ENCODE results near the gene ULK2.

The ULK2 gene

GRCh38 chr17:19791918-19792550 is 75.7 kb downstream of the ULK2 start:
- H3K79me2 ChIP-seq (ENCODE audit: insufficient read depth, low read length) = no peaks in the 10 kb centered on the region
- H3K9ac ChIP-seq (ENCODE audit: low read length) = no peak overlapping the region
- H3K27ac ChIP-seq (ENCODE audit: low read depth, low read length, poor library complexity, severe bottlenecking) = no peak overlapping the region
- peaks cover 4% of the 10 kb centered on the region; the same call in 1 of the 2 replicates for H3K9me3 ChIP-seq (ENCODE audit: low read length)
- H4K20me1 ChIP-seq (ENCODE audit: insufficient read depth, low read length) = no peaks in the 10 kb centered on the region
- H2AFZ ChIP-seq (ENCODE audit: low read length) = no peak overlapping the region
- H3K4me3 ChIP-seq (ENCODE audit: low read depth, low read length, poor library complexity, severe bottlenecking) = no peak overlapping the region
- no peaks in the 10 kb centered on the region for H3F3A ChIP-seq (ENCODE audit: insufficient read depth, low read length)
- H3K36me3 ChIP-seq (ENCODE audit: insufficient read depth, low read length) = no peaks in the 10 kb centered on the region; the same call in 1 of the 2 replicates
- no peaks in the 10 kb centered on the region; the same call in 1 of the 2 replicates for H3K27me3 ChIP-seq (ENCODE audit: insufficient read depth, low read length)
- H3K4me2 ChIP-seq (ENCODE audit: low read length) = no peak overlapping the region
- no peaks in the 10 kb centered on the region for H3K9me2 ChIP-seq (ENCODE audit: low read depth, low read length)
- H3K4me1 ChIP-seq (ENCODE audit: insufficient read depth, low read length, severe bottlenecking) = no peaks in the 10 kb centered on the region
- TF ChIP-seq EZH2 (IDR thresholded peaks at IDR 0.05; ENCODE audit: borderline replicate concordance, low read length) = no peak
- TF ChIP-seq, protein P1, sequence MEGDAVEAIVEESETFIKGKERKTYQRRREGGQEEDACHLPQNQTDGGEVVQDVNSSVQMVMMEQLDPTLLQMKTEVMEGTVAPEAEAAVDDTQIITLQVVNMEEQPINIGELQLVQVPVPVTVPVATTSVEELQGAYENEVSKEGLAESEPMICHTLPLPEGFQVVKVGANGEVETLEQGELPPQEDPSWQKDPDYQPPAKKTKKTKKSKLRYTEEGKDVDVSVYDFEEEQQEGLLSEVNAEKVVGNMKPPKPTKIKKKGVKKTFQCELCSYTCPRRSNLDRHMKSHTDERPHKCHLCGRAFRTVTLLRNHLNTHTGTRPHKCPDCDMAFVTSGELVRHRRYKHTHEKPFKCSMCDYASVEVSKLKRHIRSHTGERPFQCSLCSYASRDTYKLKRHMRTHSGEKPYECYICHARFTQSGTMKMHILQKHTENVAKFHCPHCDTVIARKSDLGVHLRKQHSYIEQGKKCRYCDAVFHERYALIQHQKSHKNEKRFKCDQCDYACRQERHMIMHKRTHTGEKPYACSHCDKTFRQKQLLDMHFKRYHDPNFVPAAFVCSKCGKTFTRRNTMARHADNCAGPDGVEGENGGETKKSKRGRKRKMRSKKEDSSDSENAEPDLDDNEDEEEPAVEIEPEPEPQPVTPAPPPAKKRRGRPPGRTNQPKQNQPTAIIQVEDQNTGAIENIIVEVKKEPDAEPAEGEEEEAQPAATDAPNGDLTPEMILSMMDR (IDR thresholded peaks at IDR 0.05; ENCODE audit: low read length) = no peak

DNA sequence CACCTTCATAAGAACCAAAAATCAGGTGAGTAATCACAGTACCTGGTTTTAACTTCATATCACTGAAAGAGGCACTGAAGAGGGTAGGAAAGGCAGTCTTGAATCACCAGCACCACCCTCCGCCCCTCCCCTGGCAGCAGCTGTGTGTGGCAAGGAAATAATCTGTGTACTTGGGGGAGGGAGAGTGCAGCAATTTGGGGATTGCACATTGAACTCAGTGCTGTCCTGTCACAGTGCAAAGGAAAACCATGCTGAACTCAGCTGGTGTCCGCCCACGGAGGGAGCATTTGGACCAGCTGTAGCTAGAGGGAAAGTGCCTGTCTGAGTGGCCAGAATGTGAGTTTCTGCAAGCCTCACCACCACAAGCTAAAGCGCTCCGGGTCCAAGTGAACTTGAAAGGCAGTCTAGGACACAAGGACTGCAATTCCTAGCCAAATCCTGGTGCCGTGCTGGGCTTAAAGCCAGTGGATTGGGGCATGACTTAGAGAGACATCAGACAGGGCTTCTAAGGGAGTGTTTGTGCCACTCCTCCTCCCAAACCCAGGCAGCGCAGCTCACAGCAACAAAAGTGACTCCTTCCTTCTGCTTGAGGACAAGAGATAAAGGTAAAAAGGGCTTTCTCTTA is 79.9 kb downstream of the ULK2 start:
- H3K4me1 ChIP-seq (ENCODE audit: insufficient read depth, low read length, severe bottlenecking) = no peaks in the 10 kb centered on the region

DNA sequence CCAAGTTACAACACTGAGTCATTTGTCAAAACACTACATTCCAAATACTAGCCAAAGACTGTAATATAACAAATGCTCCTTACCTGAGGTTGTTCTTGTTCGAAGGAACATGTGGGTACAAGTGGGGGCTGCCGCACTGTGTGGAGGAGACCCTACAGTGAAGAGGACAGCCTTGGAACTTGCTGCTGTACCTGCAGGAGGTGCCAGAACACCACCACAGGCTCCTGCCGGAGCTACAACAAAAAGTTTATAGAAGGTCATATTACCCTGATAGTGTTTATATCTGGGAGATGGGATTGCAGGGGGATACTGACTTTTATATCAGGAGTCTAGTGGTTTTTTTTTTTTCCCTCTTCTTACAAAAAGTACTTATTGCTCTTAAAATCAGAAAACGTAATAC is 81.9 kb downstream of the ULK2 start:
- no peak overlapping the region for H3K9ac ChIP-seq (ENCODE audit: low read length)
- no peaks in the 10 kb centered on the region for H3K36me3 ChIP-seq (ENCODE audit: insufficient read depth, low read length)
- H3K4me3 ChIP-seq (ENCODE audit: low read depth, low read length, poor library complexity, severe bottlenecking) = no peak overlapping the region
- H4K20me1 ChIP-seq (ENCODE audit: insufficient read depth, low read length) = no peaks in the 10 kb centered on the region
- no peaks in the 10 kb centered on the region for H3K4me1 ChIP-seq (ENCODE audit: insufficient read depth, low read length, severe bottlenecking)
- no peaks in the 10 kb centered on the region for H3K9me3 ChIP-seq (ENCODE audit: low read length)
- no peaks in the 10 kb centered on the region for H3K9me2 ChIP-seq (ENCODE audit: low read depth, low read length)
- H3K27ac ChIP-seq (ENCODE audit: low read depth, low read length, poor library complexity, severe bottlenecking) = no peak overlapping the region
- H2AFZ ChIP-seq (ENCODE audit: low read length) = no peak overlapping the region
- TF ChIP-seq, protein P1 (IDR thresholded peaks at IDR 0.05; ENCODE audit: low read length) = peak; percentile 49
- TF ChIP-seq EZH2 (IDR thresholded peaks at IDR 0.05; ENCODE audit: borderline replicate concordance, low read length) = no peak
- H3F3A ChIP-seq (ENCODE audit: insufficient read depth, low read length) = no peaks in the 10 kb centered on the region
- no peak overlapping the region for H3K4me2 ChIP-seq (ENCODE audit: low read length)
- no peaks in the 10 kb centered on the region for H3K27me3 ChIP-seq (ENCODE audit: insufficient read depth, low read length)
- no peaks in the 10 kb centered on the region for H3K79me2 ChIP-seq (ENCODE audit: insufficient read depth, low read length)

More for the DNA sequence above, 79.9 kb downstream of the ULK2 start:
- H3K9ac ChIP-seq (ENCODE audit: low read length) = no peak overlapping the region
- TF ChIP-seq EZH2 (IDR thresholded peaks at IDR 0.05; ENCODE audit: borderline replicate concordance, low read length) = no peak
- TF ChIP-seq, protein P1 (IDR thresholded peaks at IDR 0.05; ENCODE audit: low read length) = no peak
- H3K79me2 ChIP-seq (ENCODE audit: insufficient read depth, low read length) = no peaks in the 10 kb centered on the region
- H2AFZ ChIP-seq (ENCODE audit: low read length) = no peak overlapping the region
- H4K20me1 ChIP-seq (ENCODE audit: insufficient read depth, low read length) = no peaks in the 10 kb centered on the region
- no peak overlapping the region for H3K4me2 ChIP-seq (ENCODE audit: low read length)
- no peaks in the 10 kb centered on the region for H3K9me2 ChIP-seq (ENCODE audit: low read depth, low read length)
- H3K4me3 ChIP-seq (ENCODE audit: low read depth, low read length, poor library complexity, severe bottlenecking) = no peak overlapping the region
- H3K27ac ChIP-seq (ENCODE audit: low read depth, low read length, poor library complexity, severe bottlenecking) = no peak overlapping the region
- no peaks in the 10 kb centered on the region for H3K27me3 ChIP-seq (ENCODE audit: insufficient read depth, low read length)
- no peaks in the 10 kb centered on the region for H3K9me3 ChIP-seq (ENCODE audit: low read length)
- no peaks in the 10 kb centered on the region for H3F3A ChIP-seq (ENCODE audit: insufficient read depth, low read length)
- H3K36me3 ChIP-seq (ENCODE audit: insufficient read depth, low read length) = no peaks in the 10 kb centered on the region

Measured in OCI-LY1 (cell line).